ENCODE measurements around the gene MTCL3.

DNA sequence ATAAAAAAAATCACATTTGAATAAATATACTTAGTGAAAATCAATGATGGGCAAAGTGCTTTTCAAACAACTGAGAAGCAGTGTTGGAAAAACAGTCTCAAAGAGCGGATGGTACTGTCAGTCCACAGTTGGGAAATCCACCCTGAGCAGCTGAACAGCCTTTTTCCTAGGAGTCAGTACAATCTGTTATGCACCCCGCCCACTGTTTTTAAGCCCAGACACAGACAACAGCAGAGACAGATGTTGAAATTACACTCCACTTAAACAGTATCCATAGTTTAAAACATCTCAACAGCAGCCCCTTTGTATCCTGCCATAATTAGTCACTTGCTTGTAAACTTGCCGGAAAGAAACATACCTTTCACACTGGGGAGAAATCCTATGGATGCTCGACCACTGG, 60.3 kb downstream of the MTCL3 start:
- TF ChIP-seq POLR2A (IDR thresholded peaks at IDR 0.05; ENCODE audit: low read depth, low read length) (no peak), POLR2AphosphoS5 (IDR thresholded peaks at IDR 0.05; ENCODE audit: low read depth, low read length) (no peak), TAF1 (IDR thresholded peaks at IDR 0.05; ENCODE audit: borderline replicate concordance, low read depth, low read length) (no peak)
